PC-9 (cell line): ENCODE measurements around the gene SPON1.

Experiments
- CTCF ChIP-seq: fragments of 200-600 bp; sonication (generic); conservative IDR thresholded peaks from 2 replicates; pipeline ENCODE4 v1.6.1; 2017; ENCODE audit warnings: mixed run types, antibody characterized with exemption, mild to moderate bottlenecking, moderate library complexity
- EZH2 ChIP-seq: fragments of 200-600 bp; sonication (generic); IDR thresholded peaks from 2 replicates; pipeline ENCODE4 v1.8.0; 2017; ENCODE audit warnings: antibody characterized with exemption, low read depth

GRCh38 chr11:14107050-14107430 is 144.5 kb downstream of the SPON1 start:
- no peak for TF ChIP-seq CTCF
- no peak for TF ChIP-seq EZH2
